ENCODE measurements around the gene TBCA. TPM values are rescaled to one million over a fixed set of nuclear protein-coding genes. Genes with fewer than 3 reads are reported as not detected.

Gene TBCA
- total and polyA plus RNA-seq, 4 donors = 122 to 248 (median 154) TPM

DNA sequence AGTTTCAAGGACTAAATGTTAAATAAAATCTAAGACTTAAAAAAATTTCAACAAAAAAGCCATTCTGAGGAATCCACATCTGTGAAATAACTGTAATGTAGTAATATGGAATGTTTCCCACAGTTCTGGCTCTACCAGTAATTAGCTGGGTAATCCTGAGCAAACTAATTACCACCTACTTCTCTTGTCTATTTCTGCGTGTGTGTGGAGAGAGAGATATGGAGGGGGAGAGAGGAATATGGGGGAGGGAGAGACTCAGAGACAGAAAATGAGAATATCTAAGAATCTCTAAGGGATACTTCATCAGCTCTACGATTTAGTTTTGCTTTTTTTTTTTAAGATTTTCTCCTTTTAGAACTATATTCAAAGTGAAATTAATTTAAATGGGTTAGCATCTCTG is 28.0 kb downstream of the TBCA start:
- Histone ChIP-seq H3K4me1 (ENCODE audit: control insufficient read depth in 5 of 5, insufficient read depth in 5 of 5, low read length in 5 of 5) (peaks cover 0 to 10% (median 0%) of the 10 kb centered on the region in 5 donors), H3K27ac (ENCODE audit: low read depth in 1 of 2, low read length in 1 of 2) (no peak overlapping the region), H3K36me3 (ENCODE audit: control insufficient read depth in 4 of 4, insufficient read depth in 4 of 4, low read length in 4 of 4) (no peaks in the 10 kb centered on the region), H3K4me3 (no peak overlapping the region), H3K27me3 (ENCODE audit: control insufficient read depth in 3 of 3, insufficient read depth in 3 of 3, low read length in 2 of 3) (no peaks in the 10 kb centered on the region), H3K9ac (ENCODE audit: insufficient read depth in 1 of 2, low read length in 2 of 2) (no peak overlapping the region), H3K9me3 (ENCODE audit: control insufficient read depth in 4 of 4, insufficient read depth in 3 of 4, low read length in 3 of 4) (no peaks in the 10 kb centered on the region)
- TF ChIP-seq, protein P1, sequence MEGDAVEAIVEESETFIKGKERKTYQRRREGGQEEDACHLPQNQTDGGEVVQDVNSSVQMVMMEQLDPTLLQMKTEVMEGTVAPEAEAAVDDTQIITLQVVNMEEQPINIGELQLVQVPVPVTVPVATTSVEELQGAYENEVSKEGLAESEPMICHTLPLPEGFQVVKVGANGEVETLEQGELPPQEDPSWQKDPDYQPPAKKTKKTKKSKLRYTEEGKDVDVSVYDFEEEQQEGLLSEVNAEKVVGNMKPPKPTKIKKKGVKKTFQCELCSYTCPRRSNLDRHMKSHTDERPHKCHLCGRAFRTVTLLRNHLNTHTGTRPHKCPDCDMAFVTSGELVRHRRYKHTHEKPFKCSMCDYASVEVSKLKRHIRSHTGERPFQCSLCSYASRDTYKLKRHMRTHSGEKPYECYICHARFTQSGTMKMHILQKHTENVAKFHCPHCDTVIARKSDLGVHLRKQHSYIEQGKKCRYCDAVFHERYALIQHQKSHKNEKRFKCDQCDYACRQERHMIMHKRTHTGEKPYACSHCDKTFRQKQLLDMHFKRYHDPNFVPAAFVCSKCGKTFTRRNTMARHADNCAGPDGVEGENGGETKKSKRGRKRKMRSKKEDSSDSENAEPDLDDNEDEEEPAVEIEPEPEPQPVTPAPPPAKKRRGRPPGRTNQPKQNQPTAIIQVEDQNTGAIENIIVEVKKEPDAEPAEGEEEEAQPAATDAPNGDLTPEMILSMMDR (IDR thresholded peaks at IDR 0.05; ENCODE audit: control extremely low read depth, extremely low read depth) = no peak
- WGBS, 2 donors = 74 to 86% methylated on average over 2 of the region's 2 CpGs
- ATAC-seq (ENCODE audit: insufficient read depth, low FRiP score) = no peak
- no peak for DNase-seq

DNA sequence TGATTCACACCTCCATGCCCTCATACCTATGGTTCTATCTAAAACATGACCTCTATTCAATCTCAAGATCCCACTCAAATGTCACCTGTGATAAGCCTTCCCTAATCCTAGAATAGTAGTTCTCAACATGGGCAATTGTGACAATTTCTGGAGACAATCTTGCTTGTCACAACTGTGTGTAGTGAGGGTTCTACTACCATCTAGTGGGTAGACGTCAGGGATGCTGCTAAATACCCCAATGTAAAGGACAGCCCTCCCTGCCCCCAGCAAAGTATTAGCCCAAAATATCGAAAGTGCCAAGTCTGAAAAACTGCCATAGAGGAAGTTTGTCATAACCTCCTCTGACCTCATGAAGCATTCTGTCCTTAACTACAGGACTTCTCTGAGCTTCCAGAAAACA is 32.0 kb downstream of the TBCA start:
- WGBS, 2 donors = 50 to 63% methylated on average over 2 of the region's 2 CpGs
- DNase-seq (no peak), ATAC-seq (ENCODE audit: insufficient read depth, low FRiP score) (no peak)
- H3K9ac ChIP-seq (ENCODE audit: insufficient read depth in 1 of 2, low read length in 2 of 2) = no peak overlapping the region
- no peak overlapping the region for H3K4me3 ChIP-seq
- H3K9me3 ChIP-seq (ENCODE audit: control insufficient read depth in 4 of 4, insufficient read depth in 3 of 4, low read length in 3 of 4) = no peaks in the 10 kb centered on the region
- TF ChIP-seq, protein P1 (IDR thresholded peaks at IDR 0.05; ENCODE audit: control extremely low read depth, extremely low read depth) = no peak
- no peaks in the 10 kb centered on the region for H3K27me3 ChIP-seq (ENCODE audit: control insufficient read depth in 3 of 3, insufficient read depth in 3 of 3, low read length in 2 of 3)
- no peaks in the 10 kb centered on the region for H3K36me3 ChIP-seq (ENCODE audit: control insufficient read depth in 4 of 4, insufficient read depth in 4 of 4, low read length in 4 of 4)
- peaks cover 0 to 19% (median 0%) of the 10 kb centered on the region in 5 donors for H3K4me1 ChIP-seq (ENCODE audit: control insufficient read depth in 5 of 5, insufficient read depth in 5 of 5, low read length in 5 of 5)
- H3K27ac ChIP-seq (ENCODE audit: low read depth in 1 of 2, low read length in 1 of 2) = no peak overlapping the region

GRCh38 chr5:77743181-77743580 is 33.0 kb downstream of the TBCA start:
- Histone ChIP-seq H3K9ac (ENCODE audit: insufficient read depth in 1 of 2, low read length in 2 of 2) (no peak overlapping the region), H3K9me3 (ENCODE audit: control insufficient read depth in 4 of 4, insufficient read depth in 3 of 4, low read length in 3 of 4) (no peaks in the 10 kb centered on the region), H3K4me3 (no peak overlapping the region), H3K27me3 (ENCODE audit: control insufficient read depth in 3 of 3, insufficient read depth in 3 of 3, low read length in 2 of 3) (no peaks in the 10 kb centered on the region), H3K36me3 (ENCODE audit: control insufficient read depth in 4 of 4, insufficient read depth in 4 of 4, low read length in 4 of 4) (no peaks in the 10 kb centered on the region), H3K4me1 (ENCODE audit: control insufficient read depth in 5 of 5, insufficient read depth in 5 of 5, low read length in 5 of 5) (peaks cover 0 to 20% (median 0%) of the 10 kb centered on the region in 5 donors), H3K27ac (ENCODE audit: low read depth in 1 of 2, low read length in 1 of 2) (no peak overlapping the region)
- DNase-seq (peak in 2 of 3 donors; percentile 37 to 56), ATAC-seq (ENCODE audit: insufficient read depth, low FRiP score) (no peak)
- 81 to 82% methylated on average over 3 of the region's 3 CpGs for WGBS, 2 donors
- TF ChIP-seq, protein P1 (IDR thresholded peaks at IDR 0.05; ENCODE audit: control extremely low read depth, extremely low read depth) = no peak

- ATAC-seq (ENCODE audit: insufficient read depth, low FRiP score) (no peak), DNase-seq (no peak)
- H3K9me3 ChIP-seq (ENCODE audit: control insufficient read depth in 4 of 4, insufficient read depth in 3 of 4, low read length in 3 of 4) = no peaks in the 10 kb centered on the region
- H3K4me1 ChIP-seq (ENCODE audit: control insufficient read depth in 5 of 5, insufficient read depth in 5 of 5, low read length in 5 of 5) = peaks cover 0 to 22% (median 2%) of the 10 kb centered on the region in 5 donors
- no peak overlapping the region for H3K4me3 ChIP-seq
- TF ChIP-seq, protein P1 (IDR thresholded peaks at IDR 0.05; ENCODE audit: control extremely low read depth, extremely low read depth) = no peak
- no peaks in the 10 kb centered on the region for H3K27me3 ChIP-seq (ENCODE audit: control insufficient read depth in 3 of 3, insufficient read depth in 3 of 3, low read length in 2 of 3)
- no peak overlapping the region for H3K9ac ChIP-seq (ENCODE audit: insufficient read depth in 1 of 2, low read length in 2 of 2)
- 96 to 97% methylated on average over 3 of the region's 3 CpGs for WGBS, 2 donors
- no peak overlapping the region for H3K27ac ChIP-seq (ENCODE audit: low read depth in 1 of 2, low read length in 1 of 2)
- H3K36me3 ChIP-seq (ENCODE audit: control insufficient read depth in 4 of 4, insufficient read depth in 4 of 4, low read length in 4 of 4) = no peaks in the 10 kb centered on the region
These were observed 34.5 kb downstream of the TBCA start for GRCh38 chr5:77741608-77742007.

Measured in lung (tissue), 12 donors.